Tibial nerve (tissue), 4 donors: ENCODE results near the gene DUSP14. TPM values are rescaled to one million over a fixed set of nuclear protein-coding genes. Genes with fewer than 3 reads are reported as not detected.
"Not testable (repeated sequence)": the region's sequence is repeated elsewhere in the genome, so short reads cannot be mapped to it uniquely, and the experiment has no call there.

Source experiments
- DNase-seq, 2 donors: peaks; one replicate each; pipeline ENCODE4 v3.0.0-alpha.2; 2019; ENCODE audit warnings: low spot score in 2 of 2
- H3K27ac ChIP-seq, 4 donors: fragments of 200-600 bp; sonication (generic) in 3 of 4; one replicate each; pipeline ENCODE4 v1.5.1; 2017 to 2019; ENCODE audit warnings: mild to moderate bottlenecking in 1 of 4
- H3K27me3 ChIP-seq, 2 donors: fragments of 200-600 bp; sonication (generic) in 1 of 2; one replicate each; pipeline versions ENCODE4 v1.5.1 to v1.6.0; 2017 to 2019
- H3K36me3 ChIP-seq, 3 donors: fragments of 200-600 bp; sonication (generic); one replicate each; pipeline ENCODE4 v1.5.1; 2018 to 2019
- H3K4me1 ChIP-seq, 4 donors: fragments of 200-600 bp; sonication (generic) in 3 of 4; one replicate each; pipeline ENCODE4 v1.5.1; 2017 to 2019
- H3K4me3 ChIP-seq, 4 donors: fragments of 200-600 bp; sonication (generic) in 3 of 4; one replicate each; pipeline ENCODE4 v1.5.1; 2017 to 2019; ENCODE audit warnings: mild to moderate bottlenecking in 1 of 4, moderate library complexity in 1 of 4
- H3K9me3 ChIP-seq, 4 donors: fragments of 200-600 bp; sonication (generic) in 3 of 4; one replicate each; pipeline ENCODE4 v1.5.1; 2017 to 2019
- CTCF ChIP-seq, 5 experiments: fragments of 200-600 bp in 3 of 5; fragments of 450-650 bp in 2 of 5; sonication (generic) in 3 of 5; IDR thresholded peaks; one replicate each; pipeline ENCODE4 v1.5.1; 2016 to 2019; ENCODE audit warnings: antibody characterized with exemption in 5 of 5, mild to moderate bottlenecking in 3 of 5, moderate library complexity in 2 of 5
- EP300 ChIP-seq, 2 donors: sonication (generic); formaldehyde crosslinking; IDR thresholded peaks; one replicate each; pipeline ENCODE4 v1.6.1; 2017; ENCODE audit warnings: antibody characterized with exemption in 2 of 2, mild to moderate bottlenecking in 1 of 2
- POLR2A ChIP-seq, 2 donors: fragments of 450-650 bp; IDR thresholded peaks; one replicate each; pipeline ENCODE4 v1.6.1; 2017; ENCODE audit warnings: antibody characterized with exemption in 2 of 2, mild to moderate bottlenecking in 2 of 2, moderate library complexity in 2 of 2
- WGBS, 2 donors: methylation state at CpG; one replicate each; pipeline ENCODE4 v1.1.5; 2018; 5-methylcytosine and 5-hydroxymethylcytosine counted together
- total RNA-seq, 4 donors: library from RNA; depleted of rRNA; stranded (reverse); fragments of >200 nt; gene quantifications; one replicate each; pipeline ENCODE4 v1.1.0, GENCODE V29; 2016

The DUSP14 gene
- total RNA-seq, 4 donors from 2014 or later: 14.7 to 27.8 (median 19.5) TPM

- Histone ChIP-seq H3K4me3 (no peak overlapping the region), H3K9me3 (no peaks in the 10 kb centered on the region), H3K4me1 (peaks cover 0 to 8% (median 0%) of the 10 kb centered on the region in 4 donors), H3K27me3 (no peaks in the 10 kb centered on the region), H3K27ac (peak overlapping the region in 3 of 4 donors; percentile 1 to 68 (median 60)), H3K36me3 (peaks cover 0 to 46% (median 0%) of the 10 kb centered on the region in 3 donors)
- TF ChIP-seq CTCF (IDR thresholded peaks at IDR 0.05) (no peak), POLR2A (IDR thresholded peaks at IDR 0.05) (no peak), EP300 (IDR thresholded peaks at IDR 0.05) (no peak)
- 81 to 87% methylated on average over 6 of the region's 6 CpGs for WGBS, 2 donors
- no peak for DNase-seq
Measured at GRCh38 chr17:37450112-37450511, 39.6 kb upstream of the DUSP14 start.

GRCh38 chr17:37457801-37458200, 31.9 kb upstream of the DUSP14 start:
- 89 to 93% methylated on average over 3 of the region's 3 CpGs for WGBS, 2 donors
- H3K27me3 ChIP-seq, H3K9me3 ChIP-seq, DNase-seq, H3K4me1 ChIP-seq, H3K4me3 ChIP-seq, H3K27ac ChIP-seq: not testable (repeated sequence)
- H3K36me3 ChIP-seq: peaks cover 0 to 47% (median 0%) of the 10 kb centered on the region in 3 donors

- H3K4me3 ChIP-seq: no peak overlapping the region
- no peaks in the 10 kb centered on the region for H3K9me3 ChIP-seq
- DNase-seq: no peak
- TF ChIP-seq POLR2A (IDR thresholded peaks at IDR 0.05): no peak
- TF ChIP-seq EP300 (IDR thresholded peaks at IDR 0.05): no peak
- TF ChIP-seq CTCF (IDR thresholded peaks at IDR 0.05): no peak
- WGBS, 2 donors: 88 to 91% methylated on average over 3 of the region's 3 CpGs
- H3K4me1 ChIP-seq: no peaks in the 10 kb centered on the region
- H3K27ac ChIP-seq: no peak overlapping the region
- H3K27me3 ChIP-seq: no peaks in the 10 kb centered on the region
- H3K36me3 ChIP-seq: peaks cover 0 to 57% (median 5%) of the 10 kb centered on the region in 3 donors
Measured at GRCh38 chr17:37458805-37459204, 30.9 kb upstream of the DUSP14 start.

GRCh38 chr17:37461668-37462067, 28.0 kb upstream of the DUSP14 start:
- H3K36me3 ChIP-seq: peaks cover 0 to 74% (median 5%) of the 10 kb centered on the region in 3 donors
- no peak overlapping the region for H3K4me3 ChIP-seq
- 73 to 82% methylated on average over 3 of the region's 3 CpGs for WGBS, 2 donors
- no peaks in the 10 kb centered on the region for H3K9me3 ChIP-seq
- H3K27me3 ChIP-seq: no peaks in the 10 kb centered on the region
- no peaks in the 10 kb centered on the region for H3K4me1 ChIP-seq
- DNase-seq: no peak
- TF ChIP-seq POLR2A (IDR thresholded peaks at IDR 0.05) (no peak), CTCF (IDR thresholded peaks at IDR 0.05) (no peak), EP300 (IDR thresholded peaks at IDR 0.05) (no peak)
- H3K27ac ChIP-seq: no peak overlapping the region

- no peak for TF ChIP-seq EP300 (IDR thresholded peaks at IDR 0.05)
- no peak for TF ChIP-seq CTCF (IDR thresholded peaks at IDR 0.05)
- no peak for TF ChIP-seq POLR2A (IDR thresholded peaks at IDR 0.05)
- Histone ChIP-seq H3K4me3 (no peak overlapping the region), H3K4me1 (no peaks in the 10 kb centered on the region), H3K36me3 (peaks cover 0 to 83% (median 5%) of the 10 kb centered on the region in 3 donors), H3K9me3 (no peaks in the 10 kb centered on the region), H3K27me3 (no peaks in the 10 kb centered on the region), H3K27ac (no peak overlapping the region)
- WGBS, 2 donors: 94 to 98% methylated on average over 5 of the region's 5 CpGs
- no peak for DNase-seq
Measured at GRCh38 chr17:37462492-37462891, 27.2 kb upstream of the DUSP14 start.

- Histone ChIP-seq H3K27me3 (no peaks in the 10 kb centered on the region), H3K4me1 (no peaks in the 10 kb centered on the region), H3K27ac (no peak overlapping the region), H3K36me3 (peaks cover 0 to 88% (median 5%) of the 10 kb centered on the region in 3 donors), H3K4me3 (no peak overlapping the region), H3K9me3 (no peaks in the 10 kb centered on the region)
- TF ChIP-seq EP300 (IDR thresholded peaks at IDR 0.05): no peak
- TF ChIP-seq POLR2A (IDR thresholded peaks at IDR 0.05): no peak
- TF ChIP-seq CTCF (IDR thresholded peaks at IDR 0.05): no peak
- no peak for DNase-seq
- WGBS, 2 donors: 92 to 95% methylated on average over 3 of the region's 3 CpGs
Measured at GRCh38 chr17:37463039-37463438, 26.7 kb upstream of the DUSP14 start.
